Common myeloid progenitor, CD34-positive (primary cell): ENCODE data around the gene FUBP3.

ENCODE experiments used
- CTCF ChIA-PET: fragments of 350-600 bp; sonication (Branson Sonifier 250); formaldehyde crosslinking; loops from one replicate; lab custom pipeline; 2021; ENCODE audit warnings: antibody characterized with exemption; lab: Charles Lee
- POLR2A ChIA-PET: fragments of 350-600 bp; sonication (Branson Sonifier 250); formaldehyde crosslinking; loops from one replicate; lab custom pipeline; 2021; ENCODE audit warnings: antibody characterized with exemption; lab: Charles Lee
- DNase-seq, 3 donors: peaks; one replicate each; pipeline versions ENCODE4 v3.0.0 to v3.0.0-alpha.2; 2013
- H3K27ac ChIP-seq, 2 experiments: 1 replicate in 1 of 2; 2 replicates in 1 of 2; pipeline ENCODE4 v1.7.0; 2013; ENCODE audit warnings: inconsistent platforms in 2 of 2, low read length in 2 of 2, mild to moderate bottlenecking in 2 of 2, low read depth in 1 of 2, moderate library complexity in 1 of 2; ENCODE audit not compliant: severe bottlenecking in 2 of 2, insufficient read depth in 1 of 2, poor library complexity in 1 of 2
- H3K27me3 ChIP-seq, 5 experiments: replicated peaks in 2 of 5; 1 replicate in 3 of 5; 2 replicates in 2 of 5; pipeline versions ENCODE4 v1.6.1 to v1.7.0; 2013; ENCODE audit warnings: low read length in 4 of 5, mild to moderate bottlenecking in 2 of 5, moderate library complexity in 2 of 5, inconsistent platforms in 1 of 5; ENCODE audit not compliant: insufficient read depth in 5 of 5, control insufficient read depth in 4 of 5
- H3K36me3 ChIP-seq, 4 experiments: 1 replicate in 2 of 4; 2 replicates in 2 of 4; pipeline versions ENCODE4 v1.6.1 to v1.7.0; 2013; ENCODE audit warnings: low read length in 3 of 4, control low read depth in 1 of 4, mild to moderate bottlenecking in 1 of 4; ENCODE audit not compliant: control insufficient read depth in 4 of 4, insufficient read depth in 4 of 4
- H3K4me1 ChIP-seq, 4 experiments: 1 replicate in 3 of 4; 2 replicates in 1 of 4; pipeline versions ENCODE4 v1.6.1 to v1.7.1; 2013; ENCODE audit warnings: low read length in 3 of 4, mild to moderate bottlenecking in 3 of 4, control low read depth in 1 of 4, inconsistent platforms in 1 of 4, moderate library complexity in 1 of 4; ENCODE audit not compliant: control insufficient read depth in 4 of 4, insufficient read depth in 4 of 4; ENCODE audit errors: control extremely low read depth in 1 of 4
- H3K4me3 ChIP-seq, 7 experiments: 1 replicate in 4 of 7; 2 replicates in 3 of 7; pipeline versions ENCODE4 v1.5.1 to v1.7.0; 2013; ENCODE audit warnings: mild to moderate bottlenecking in 7 of 7, low read length in 6 of 7, moderate library complexity in 6 of 7, inconsistent platforms in 2 of 7, low read depth in 2 of 7, control low read depth in 1 of 7; ENCODE audit not compliant: insufficient read depth in 4 of 7, control insufficient read depth in 1 of 7; ENCODE audit errors: extremely low read depth in 1 of 7
- H3K9me3 ChIP-seq, 5 experiments: 1 replicate in 4 of 5; 2 replicates in 1 of 5; pipeline versions ENCODE4 v1.6.1 to v1.7.1; 2013; ENCODE audit warnings: low read length in 4 of 5, mild to moderate bottlenecking in 2 of 5, inconsistent platforms in 1 of 5, low read depth in 1 of 5, moderate library complexity in 1 of 5; ENCODE audit not compliant: control insufficient read depth in 4 of 5, insufficient read depth in 2 of 5; ENCODE audit errors: control extremely low read depth in 1 of 5
- WGBS: methylation state at CpG from one replicate; pipeline ENCODE4 v1.1.5; 2013; ENCODE audit not compliant: insufficient coverage; 5-methylcytosine and 5-hydroxymethylcytosine counted together

The FUBP3 gene

DNA sequence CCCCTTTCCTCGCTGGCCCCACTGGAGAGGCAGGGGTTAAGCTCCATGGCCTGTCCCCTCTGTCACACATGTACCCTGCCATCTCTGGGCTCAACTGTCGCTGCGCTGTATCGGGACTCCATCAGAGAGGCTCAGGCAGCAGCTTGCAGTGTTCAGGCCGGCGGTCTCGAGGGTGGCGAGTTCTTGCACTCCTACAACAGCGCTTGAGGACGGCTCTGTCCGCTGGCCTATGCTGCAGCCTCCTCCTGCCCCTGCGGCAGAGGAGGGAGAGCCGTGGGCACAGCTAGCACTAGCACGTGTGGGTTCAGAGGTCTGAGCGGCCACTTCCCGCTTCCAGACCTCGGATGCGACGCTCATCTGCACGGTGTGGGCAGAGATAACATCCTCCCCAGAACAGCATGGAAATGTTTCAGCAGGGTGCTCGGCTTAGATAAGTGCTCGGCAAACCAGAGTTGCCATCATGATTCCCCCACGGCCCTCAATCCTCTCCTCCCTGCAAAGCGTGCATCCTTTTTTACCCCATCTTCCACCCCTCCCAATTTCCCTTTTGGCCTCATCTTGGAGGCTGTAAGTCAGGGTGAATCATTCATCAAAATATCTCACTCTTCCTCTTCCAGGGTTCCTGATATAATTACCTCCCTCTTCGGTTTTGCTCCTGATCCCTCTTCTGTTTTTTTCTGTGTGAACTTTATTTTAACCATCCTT lies 41.9 kb upstream of the FUBP3 start:
- H3K9me3 ChIP-seq, result no peaks in the 10 kb centered on the region
- WGBS, result 5% methylated on average over 17 of the region's 25 CpGs
- peak overlapping the region in 1 of 2 experiments; percentile 69 for H3K27ac ChIP-seq
- DNase-seq, result peak; percentile 91 to 96 (median 91)
- H3K36me3 ChIP-seq, result no peaks in the 10 kb centered on the region
- ChIA-PET POLR2A (no interaction called here), CTCF (interaction anchor here (1.4 to 1.5 kb wide), 2 partner anchors 12 to 145 kb away, joined by 4 to 5 read pairs; no protein-coding TSS in a partner anchor)
- peaks cover 0 to 40% (median 19%) of the 10 kb centered on the region in 4 experiments for H3K4me1 ChIP-seq
- H3K4me3 ChIP-seq, result peak overlapping the region in 2 of 7 experiments; percentile 26 to 36
- peaks cover 0 to 39% (median 26%) of the 10 kb centered on the region in 5 experiments for H3K27me3 ChIP-seq

DNA sequence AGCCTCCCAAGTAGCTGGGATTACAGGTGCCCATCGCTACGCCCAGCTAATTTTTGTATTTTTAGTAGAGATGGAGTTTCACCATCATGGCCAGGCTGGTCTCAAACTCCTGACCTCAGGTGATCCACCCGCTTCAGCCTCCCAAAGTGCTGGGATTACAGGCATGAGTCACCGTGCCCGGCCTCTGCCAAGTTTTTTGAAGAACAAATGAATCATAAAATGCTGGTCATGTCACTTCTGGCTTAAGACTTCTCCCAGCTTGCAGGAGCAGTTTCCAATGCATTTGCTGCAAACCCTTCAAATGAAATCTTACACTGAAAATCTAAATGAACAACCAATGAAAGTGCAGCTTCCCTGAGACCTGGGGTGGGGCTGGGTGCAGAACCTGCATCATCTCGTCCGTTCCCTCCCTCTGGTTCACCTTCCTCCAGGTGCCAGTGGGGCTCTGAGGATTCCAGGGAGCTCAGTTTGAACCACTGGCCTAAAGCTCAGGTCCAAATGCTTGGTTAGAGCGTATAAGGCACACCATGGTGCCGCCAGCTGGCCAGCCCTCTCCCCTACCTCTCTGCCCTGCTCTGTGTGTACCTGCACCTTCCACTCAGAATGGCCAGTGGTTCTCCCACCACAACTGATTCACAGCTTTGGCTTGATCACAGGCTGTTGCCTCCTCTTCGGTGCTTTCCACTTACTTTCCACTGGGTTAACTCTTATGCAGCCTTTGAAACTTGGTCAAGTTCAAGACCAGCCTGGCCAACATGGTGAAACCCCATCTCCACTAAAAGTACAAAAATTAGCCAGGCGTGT lies 39.8 kb upstream of the FUBP3 start:
- Histone ChIP-seq H3K4me1 (peaks cover 0 to 40% (median 20%) of the 10 kb centered on the region in 4 experiments), H3K36me3 (no peaks in the 10 kb centered on the region), H3K9me3 (no peaks in the 10 kb centered on the region), H3K27ac (no peak overlapping the region), H3K27me3 (peaks cover 0 to 35% (median 23%) of the 10 kb centered on the region in 5 experiments), H3K4me3 (no peak overlapping the region)
- POLR2A ChIA-PET, result no interaction called here
- peak in 1 of 3 donors; percentile 18 for DNase-seq
- 95% methylated on average over 11 of the region's 11 CpGs for WGBS
- CTCF ChIA-PET, result interaction anchor here (1.4 kb wide), 1 partner anchor 10 kb away, joined by 3 read pairs; no protein-coding TSS in a partner anchor

DNA sequence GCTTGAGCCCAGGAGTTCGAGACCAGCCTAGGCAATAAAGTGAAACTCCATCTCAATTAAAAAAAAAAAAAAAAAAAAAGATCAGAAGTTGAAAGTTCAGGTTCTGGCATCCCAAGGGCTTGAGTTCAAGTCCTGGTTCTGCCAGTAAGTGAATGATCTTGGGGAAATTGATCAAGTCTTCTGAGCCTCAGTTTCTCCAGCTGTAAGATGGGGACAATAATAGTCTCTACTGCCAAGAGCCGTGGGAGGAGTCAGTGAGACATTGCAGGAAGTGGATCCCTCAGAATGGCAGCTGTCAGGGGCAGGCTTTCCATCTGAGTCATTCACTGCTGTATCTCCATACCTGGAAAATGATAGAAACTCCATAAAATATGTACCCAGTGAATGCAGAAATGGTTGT lies 37.8 kb upstream of the FUBP3 start:
- ChIA-PET POLR2A (no interaction called here), CTCF (interaction anchor here (1.3 kb wide), 1 partner anchor 9 kb away, joined by 3 read pairs; no protein-coding TSS in a partner anchor)
- Histone ChIP-seq H3K27ac (no peak overlapping the region), H3K36me3 (no peaks in the 10 kb centered on the region), H3K4me1 (peaks cover 0 to 26% (median 13%) of the 10 kb centered on the region in 4 experiments), H3K4me3 (no peak overlapping the region), H3K27me3 (peaks cover 0 to 26% (median 9%) of the 10 kb centered on the region in 5 experiments), H3K9me3 (no peaks in the 10 kb centered on the region)
- WGBS, result 100% methylated on average over 1 of the region's 2 CpGs
- DNase-seq, result no peak

DNA sequence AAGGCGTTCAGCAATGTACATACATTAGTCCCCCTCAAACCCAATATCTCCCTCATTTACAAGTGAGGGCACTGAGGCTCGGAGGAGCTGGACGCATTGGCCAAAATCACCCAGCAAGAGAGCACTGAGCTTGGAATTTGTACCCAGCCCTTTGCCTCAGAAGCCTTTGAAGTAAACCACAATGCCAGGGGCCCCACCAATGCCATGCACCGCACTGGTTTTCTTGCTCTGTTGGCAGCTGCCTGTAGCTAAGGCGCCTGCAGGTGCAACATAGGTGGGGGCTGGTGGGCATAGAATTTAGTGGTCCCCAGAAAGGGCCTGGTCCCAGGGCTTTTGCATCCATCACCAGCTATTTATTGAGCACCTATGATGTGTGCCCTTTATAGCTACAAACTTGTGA lies 37.3 kb upstream of the FUBP3 start:
- peaks cover 0 to 21% (median 12%) of the 10 kb centered on the region in 4 experiments for H3K4me1 ChIP-seq
- ChIA-PET POLR2A (no interaction called here), CTCF (interaction anchor here (1.3 kb wide), 1 partner anchor 8 kb away, joined by 3 read pairs; no protein-coding TSS in a partner anchor)
- H3K9me3 ChIP-seq, result no peaks in the 10 kb centered on the region
- peaks cover 0 to 21% (median 4%) of the 10 kb centered on the region in 5 experiments for H3K27me3 ChIP-seq
- no peak overlapping the region for H3K27ac ChIP-seq
- 97% methylated on average over 5 of the region's 5 CpGs for WGBS
- H3K36me3 ChIP-seq, result no peaks in the 10 kb centered on the region
- H3K4me3 ChIP-seq, result no peak overlapping the region
- no peak for DNase-seq

DNA sequence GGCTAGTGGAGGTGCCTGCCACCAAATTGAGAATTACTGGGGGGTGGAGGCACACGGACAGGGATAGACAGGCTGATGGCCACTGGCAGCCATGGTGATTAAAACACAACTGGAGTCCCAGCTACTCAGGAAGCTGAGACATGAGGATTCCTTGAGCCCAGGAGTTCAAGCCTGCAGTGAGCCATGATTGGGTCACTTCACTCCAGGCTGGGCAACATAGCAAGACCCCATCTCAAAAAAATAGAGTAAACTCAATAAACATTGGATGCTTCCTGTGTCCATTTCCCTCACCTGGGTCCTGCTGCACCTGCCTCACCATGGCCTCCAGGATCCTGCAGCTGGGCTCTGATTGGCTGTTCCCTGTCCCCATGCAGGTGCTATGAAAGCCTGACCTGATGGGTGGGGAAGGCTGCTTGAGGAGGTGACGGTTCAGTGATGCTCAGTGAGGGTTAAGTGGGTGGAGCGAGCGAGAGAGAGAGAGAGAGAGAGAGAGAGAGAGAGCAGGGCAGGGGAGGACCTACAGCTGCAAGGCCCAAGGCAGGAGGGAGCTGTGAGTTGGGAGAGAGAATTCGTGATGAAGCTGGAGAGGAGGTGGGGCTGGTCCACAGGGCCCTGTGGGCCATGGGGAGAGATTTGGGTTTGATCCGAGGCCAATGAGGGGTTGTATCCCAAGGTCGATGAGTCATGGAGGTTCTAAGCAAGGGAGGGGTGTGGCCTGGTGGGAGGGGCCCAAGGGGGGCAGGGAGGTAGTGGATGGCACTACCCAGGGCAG lies 36.7 kb upstream of the FUBP3 start:
- H3K9me3 ChIP-seq, result no peaks in the 10 kb centered on the region
- no peak for DNase-seq
- no peak overlapping the region for H3K27ac ChIP-seq
- ChIA-PET CTCF (interaction anchor here (1.3 kb wide), 1 partner anchor 8 kb away, joined by 3 read pairs; no protein-coding TSS in a partner anchor), POLR2A (no interaction called here)
- H3K36me3 ChIP-seq, result no peaks in the 10 kb centered on the region
- peaks cover 0 to 16% (median 0%) of the 10 kb centered on the region in 5 experiments for H3K27me3 ChIP-seq
- H3K4me3 ChIP-seq, result no peak overlapping the region
- peaks cover 0 to 15% (median 6%) of the 10 kb centered on the region in 4 experiments for H3K4me1 ChIP-seq
- 84% methylated on average over 7 of the region's 7 CpGs for WGBS

DNA sequence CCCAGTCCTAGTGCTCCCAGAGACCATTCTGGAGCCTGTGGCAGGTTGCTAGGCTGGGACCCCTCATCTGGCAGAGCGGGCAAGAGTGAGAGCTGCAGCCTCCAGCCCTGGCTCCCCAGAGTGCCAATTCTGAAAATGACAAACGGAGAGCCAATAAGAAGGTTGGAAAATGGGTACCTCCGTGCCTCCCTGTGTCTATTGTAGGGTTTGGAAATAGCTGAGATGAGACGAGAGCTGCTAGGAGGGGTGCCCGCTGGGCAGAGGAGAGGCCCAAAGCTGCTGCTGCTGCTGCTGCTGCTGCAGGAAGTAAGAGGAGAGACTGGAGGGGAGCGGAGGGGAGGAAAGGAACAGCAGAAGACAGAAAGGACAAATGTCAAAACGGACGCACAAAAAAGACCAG lies 36.0 kb upstream of the FUBP3 start:
- no peaks in the 10 kb centered on the region for H3K9me3 ChIP-seq
- POLR2A ChIA-PET, result no interaction called here
- CTCF ChIA-PET, result interaction anchor here (1.7 kb wide), 1 partner anchor 11 kb away, joined by 5 read pairs; no protein-coding TSS in a partner anchor
- H3K36me3 ChIP-seq, result no peaks in the 10 kb centered on the region
- DNase-seq, result no peak
- peaks cover 0 to 9% (median 3%) of the 10 kb centered on the region in 4 experiments for H3K4me1 ChIP-seq
- 86% methylated on average over 5 of the region's 8 CpGs for WGBS
- H3K27ac ChIP-seq, result no peak overlapping the region
- peaks cover 0 to 13% (median 0%) of the 10 kb centered on the region in 5 experiments for H3K27me3 ChIP-seq
- H3K4me3 ChIP-seq, result no peak overlapping the region
